ENCODE measurements around the gene UPF1.
"Not testable (repeated sequence)": the region's sequence is repeated elsewhere in the genome, so short reads cannot be mapped to it uniquely, and the experiment has no call there.

UPF1 gene

DNA sequence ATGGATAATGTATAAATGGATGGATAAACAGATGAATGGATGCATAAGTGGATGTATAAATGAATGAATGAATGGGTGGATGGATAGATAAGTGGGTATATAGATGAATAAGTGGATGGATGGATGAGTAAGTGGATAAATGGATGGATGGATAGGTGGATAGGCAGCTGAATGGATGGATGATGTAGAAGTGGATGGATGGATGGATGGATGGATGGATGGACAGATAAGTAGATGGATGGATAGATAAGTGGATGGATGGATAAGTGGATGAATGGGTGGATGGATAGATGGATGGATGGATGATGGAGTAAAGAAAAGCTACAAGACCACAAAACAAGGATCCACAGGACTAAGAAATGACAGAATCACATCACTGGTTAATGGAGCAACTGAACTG is 31.7 kb upstream of the UPF1 start:
- H3K4me1 ChIP-seq (ENCODE audit: control insufficient read depth, insufficient read depth, low read length, poor library complexity, severe bottlenecking), result peaks cover 5% of the 10 kb centered on the region
- no peak overlapping the region for H3K27ac ChIP-seq (ENCODE audit: low read depth, low read length, severe bottlenecking)
- no peak overlapping the region for H3K4me3 ChIP-seq (ENCODE audit: extremely low read depth, insufficient read depth, low read length, poor library complexity, severe bottlenecking)
- H3K36me3 ChIP-seq (ENCODE audit: control insufficient read depth, insufficient read depth, low read length), result no peaks in the 10 kb centered on the region
- no peaks in the 10 kb centered on the region for H3K9me3 ChIP-seq (ENCODE audit: control insufficient read depth, low read length)

- no peaks in the 10 kb centered on the region for H3K9me3 ChIP-seq (ENCODE audit: control insufficient read depth, low read length)
- WGBS, 2 experiments (ENCODE audit: insufficient coverage in 2 of 2), result 74 to 75% methylated on average over 7 to 10 of the region's 10 CpGs
- H3K4me1 ChIP-seq (ENCODE audit: control insufficient read depth, insufficient read depth, low read length, poor library complexity, severe bottlenecking), result peaks cover 2% of the 10 kb centered on the region
- H3K27ac ChIP-seq (ENCODE audit: low read depth, low read length, severe bottlenecking), result no peak overlapping the region
- no peak overlapping the region for H3K4me3 ChIP-seq (ENCODE audit: extremely low read depth, insufficient read depth, low read length, poor library complexity, severe bottlenecking)
- no peaks in the 10 kb centered on the region for H3K36me3 ChIP-seq (ENCODE audit: control insufficient read depth, insufficient read depth, low read length)
Observed at GRCh38 chr19:18800636-18801035, 31.1 kb upstream of the UPF1 start.

GRCh38 chr19:18802354-18802753 is 29.4 kb upstream of the UPF1 start:
- WGBS, 2 experiments (ENCODE audit: insufficient coverage in 2 of 2), result 55 to 60% methylated on average over 8 to 9 of the region's 11 CpGs
- Histone ChIP-seq H3K9me3 (ENCODE audit: control insufficient read depth, low read length) (no peaks in the 10 kb centered on the region), H3K36me3 (ENCODE audit: control insufficient read depth, insufficient read depth, low read length) (no peaks in the 10 kb centered on the region), H3K27ac (ENCODE audit: low read depth, low read length, severe bottlenecking) (no peak overlapping the region), H3K4me1 (ENCODE audit: control insufficient read depth, insufficient read depth, low read length, poor library complexity, severe bottlenecking) (no peaks in the 10 kb centered on the region), H3K4me3 (ENCODE audit: extremely low read depth, insufficient read depth, low read length, poor library complexity, severe bottlenecking) (no peak overlapping the region)

DNA sequence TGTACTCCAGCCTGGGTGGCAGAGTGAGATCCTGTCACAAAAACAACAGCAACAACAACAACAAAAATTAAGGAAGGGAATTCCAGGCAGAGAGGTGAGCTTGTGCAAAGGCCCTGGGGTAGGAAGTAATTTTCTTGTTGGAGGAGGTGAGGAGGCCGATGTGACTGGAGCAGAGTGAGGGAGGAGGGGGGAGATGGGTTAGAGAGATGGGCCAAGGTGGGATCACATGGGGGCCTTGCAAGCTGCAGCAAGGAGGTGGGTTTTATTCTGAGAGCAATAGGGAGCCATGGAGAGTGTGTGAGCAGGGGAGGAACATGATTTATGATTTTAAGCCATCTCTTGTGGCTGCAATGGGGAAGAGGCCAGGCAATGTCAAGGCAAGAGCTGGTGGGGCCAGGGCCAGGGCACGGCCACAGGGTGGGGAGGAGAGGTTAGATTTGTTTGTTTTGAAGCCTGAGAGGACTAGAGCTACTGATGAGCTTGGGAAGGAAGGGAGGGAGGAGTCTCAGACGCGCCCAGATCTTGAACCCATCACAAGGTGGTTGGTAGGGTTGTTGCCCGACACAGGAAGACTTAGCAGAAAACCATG is 28.1 kb upstream of the UPF1 start:
- Histone ChIP-seq H3K9me3 (ENCODE audit: control insufficient read depth, low read length) (no peaks in the 10 kb centered on the region), H3K4me3 (ENCODE audit: extremely low read depth, insufficient read depth, low read length, poor library complexity, severe bottlenecking) (no peak overlapping the region), H3K36me3 (ENCODE audit: control insufficient read depth, insufficient read depth, low read length) (no peaks in the 10 kb centered on the region), H3K4me1 (ENCODE audit: control insufficient read depth, insufficient read depth, low read length, poor library complexity, severe bottlenecking) (no peaks in the 10 kb centered on the region), H3K27ac (ENCODE audit: low read depth, low read length, severe bottlenecking) (no peak overlapping the region)
- WGBS, 2 experiments (ENCODE audit: insufficient coverage in 2 of 2), result 85 to 93% methylated on average over 5 of the region's 5 CpGs

DNA sequence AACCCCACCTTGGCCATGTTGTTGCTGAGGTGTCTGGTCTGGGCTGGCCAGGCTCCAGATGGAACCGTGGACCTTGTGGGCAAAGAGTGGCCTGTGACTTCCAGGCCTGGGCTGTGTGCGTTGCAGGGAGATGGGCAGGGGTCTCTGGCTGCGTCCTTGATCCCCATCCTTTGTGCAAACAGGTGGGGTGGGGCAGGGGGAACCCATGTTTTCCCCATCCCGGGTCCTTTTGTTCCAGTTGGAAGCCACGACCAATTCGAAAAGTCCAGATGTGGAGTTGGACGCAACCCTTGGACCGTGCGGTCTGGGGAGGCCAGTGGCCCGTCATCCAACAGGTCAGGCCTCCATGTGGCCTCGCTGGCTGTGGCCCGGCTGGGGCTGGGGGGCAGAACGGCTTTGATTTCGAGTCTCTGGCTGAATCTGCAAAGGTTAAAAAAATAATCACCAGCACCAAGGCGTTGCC is 27.6 kb upstream of the UPF1 start:
- no peak overlapping the region for H3K27ac ChIP-seq (ENCODE audit: low read depth, low read length, severe bottlenecking)
- H3K4me1 ChIP-seq (ENCODE audit: control insufficient read depth, insufficient read depth, low read length, poor library complexity, severe bottlenecking), result no peaks in the 10 kb centered on the region
- WGBS, 2 experiments (ENCODE audit: insufficient coverage in 2 of 2), result 93% methylated on average over 12 to 13 of the region's 15 CpGs
- H3K9me3 ChIP-seq (ENCODE audit: control insufficient read depth, low read length), result no peaks in the 10 kb centered on the region
- no peaks in the 10 kb centered on the region for H3K36me3 ChIP-seq (ENCODE audit: control insufficient read depth, insufficient read depth, low read length)
- no peak overlapping the region for H3K4me3 ChIP-seq (ENCODE audit: extremely low read depth, insufficient read depth, low read length, poor library complexity, severe bottlenecking)

GRCh38 chr19:18804643-18805042 is 27.1 kb upstream of the UPF1 start:
- Histone ChIP-seq H3K9me3 (ENCODE audit: control insufficient read depth, low read length) (no peaks in the 10 kb centered on the region), H3K4me3 (ENCODE audit: extremely low read depth, insufficient read depth, low read length, poor library complexity, severe bottlenecking) (no peak overlapping the region), H3K4me1 (ENCODE audit: control insufficient read depth, insufficient read depth, low read length, poor library complexity, severe bottlenecking) (no peaks in the 10 kb centered on the region), H3K27ac (ENCODE audit: low read depth, low read length, severe bottlenecking) (no peak overlapping the region), H3K36me3 (ENCODE audit: control insufficient read depth, insufficient read depth, low read length) (no peaks in the 10 kb centered on the region)
- WGBS, 2 experiments (ENCODE audit: insufficient coverage in 2 of 2), result 92 to 94% methylated on average over 8 of the region's 8 CpGs

DNA sequence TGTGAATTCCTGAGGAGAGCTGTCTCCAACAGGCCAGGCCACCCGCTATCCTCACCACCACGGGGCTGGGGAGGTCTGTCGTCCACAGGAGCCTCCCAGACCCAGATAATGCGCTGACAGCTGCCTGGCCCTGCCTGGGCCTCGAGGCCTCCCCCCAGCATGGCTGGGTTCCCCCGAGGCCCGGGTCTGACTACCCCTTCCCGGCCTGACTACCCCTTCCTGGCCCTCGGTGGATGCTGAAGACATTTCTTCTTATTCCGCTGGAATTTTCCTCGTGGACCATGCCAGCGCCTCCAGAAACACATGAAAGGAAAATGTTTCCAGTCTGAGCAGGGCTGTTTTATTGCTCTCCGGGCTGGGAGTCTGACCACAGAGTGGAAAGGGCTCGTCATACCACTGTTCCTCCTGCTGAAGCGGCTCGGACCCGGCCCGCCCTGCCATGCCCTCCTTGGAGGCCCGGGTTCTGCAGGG is 23.9 kb upstream of the UPF1 start:
- Histone ChIP-seq H3K36me3 (ENCODE audit: control insufficient read depth, insufficient read depth, low read length) (no peaks in the 10 kb centered on the region), H3K27ac (ENCODE audit: low read depth, low read length, severe bottlenecking) (peak overlapping the region; percentile 16), H3K4me3 (ENCODE audit: extremely low read depth, insufficient read depth, low read length, poor library complexity, severe bottlenecking) (no peak overlapping the region), H3K4me1 (ENCODE audit: control insufficient read depth, insufficient read depth, low read length, poor library complexity, severe bottlenecking) (no peaks in the 10 kb centered on the region), H3K9me3 (ENCODE audit: control insufficient read depth, low read length) (no peaks in the 10 kb centered on the region)
- 85 to 87% methylated on average over 17 to 19 of the region's 19 CpGs for WGBS, 2 experiments (ENCODE audit: insufficient coverage in 2 of 2)

DNA sequence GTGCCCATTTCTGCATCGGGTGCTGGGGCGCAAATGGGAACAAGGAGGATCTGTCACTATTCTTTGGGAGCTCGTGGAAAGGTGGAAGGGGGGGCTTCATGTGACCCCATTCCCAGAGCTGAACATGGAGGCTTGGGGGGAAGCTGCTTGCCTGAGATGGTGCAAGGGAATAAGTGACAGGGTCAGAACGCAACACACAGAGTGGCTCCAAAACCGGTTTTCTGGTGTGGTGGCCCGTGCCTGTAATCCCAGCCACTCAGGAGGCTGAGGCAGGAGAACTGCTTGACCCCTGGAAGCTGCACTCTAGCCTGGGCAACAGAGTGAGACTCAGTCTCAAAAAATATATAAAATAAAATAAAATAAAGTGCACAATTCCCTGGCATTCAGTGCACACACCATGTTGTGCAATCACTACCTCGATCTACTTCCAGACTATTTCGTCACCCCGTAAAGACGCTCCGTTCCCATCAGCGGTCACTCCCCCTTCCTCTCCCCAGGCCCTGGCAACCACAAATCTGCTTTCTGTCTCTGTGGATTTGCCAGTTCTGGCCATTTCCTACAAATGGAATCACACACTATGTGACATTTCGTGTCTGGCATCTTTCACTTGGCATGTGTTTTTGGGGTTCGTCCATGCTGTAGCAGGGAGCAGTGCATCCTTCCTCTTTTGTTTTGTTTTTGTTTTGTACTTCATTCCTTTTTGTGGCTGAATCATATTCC is 22.4 kb upstream of the UPF1 start:
- H3K9me3 ChIP-seq (ENCODE audit: control insufficient read depth, low read length), result no peaks in the 10 kb centered on the region
- H3K36me3 ChIP-seq (ENCODE audit: control insufficient read depth, insufficient read depth, low read length), result no peaks in the 10 kb centered on the region
- WGBS, 2 experiments (ENCODE audit: insufficient coverage in 2 of 2), result 79 to 84% methylated on average over 12 to 14 of the region's 14 CpGs
- H3K4me1 ChIP-seq (ENCODE audit: control insufficient read depth, insufficient read depth, low read length, poor library complexity, severe bottlenecking), result no peaks in the 10 kb centered on the region
- no peak overlapping the region for H3K4me3 ChIP-seq (ENCODE audit: extremely low read depth, insufficient read depth, low read length, poor library complexity, severe bottlenecking)
- no peak overlapping the region for H3K27ac ChIP-seq (ENCODE audit: low read depth, low read length, severe bottlenecking)

GRCh38 chr19:18811638-18812037 is 20.1 kb upstream of the UPF1 start:
- H3K27ac ChIP-seq (ENCODE audit: low read depth, low read length, severe bottlenecking); H3K4me3 ChIP-seq (ENCODE audit: extremely low read depth, insufficient read depth, low read length, poor library complexity, severe bottlenecking); H3K4me1 ChIP-seq (ENCODE audit: control insufficient read depth, insufficient read depth, low read length, poor library complexity, severe bottlenecking); H3K36me3 ChIP-seq (ENCODE audit: control insufficient read depth, insufficient read depth, low read length); H3K9me3 ChIP-seq (ENCODE audit: control insufficient read depth, low read length): not testable (repeated sequence)
- WGBS, 2 experiments (ENCODE audit: insufficient coverage in 2 of 2), result 83 to 87% methylated on average over 3 to 4 of the region's 5 CpGs

DNA sequence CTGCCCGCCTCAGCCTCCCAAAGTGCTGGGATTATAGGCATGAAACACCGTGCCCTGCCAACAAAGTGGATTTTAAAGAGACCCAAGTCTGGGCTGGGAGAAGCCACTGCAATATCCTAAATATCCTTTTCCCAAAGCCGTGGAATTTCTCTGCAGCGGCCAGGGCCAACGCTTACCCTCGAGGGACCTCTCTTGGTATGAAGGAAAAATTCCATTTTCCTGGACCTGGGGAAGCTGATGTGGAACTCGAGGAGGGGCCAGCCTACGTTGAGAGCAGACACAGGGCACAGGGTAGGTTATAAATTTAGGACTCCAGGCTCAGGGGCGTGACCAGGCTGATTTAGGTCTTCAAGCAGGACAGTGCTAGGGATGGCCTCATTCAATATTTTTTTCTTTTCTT is 17.7 kb upstream of the UPF1 start:
- 70 to 74% methylated on average over 4 to 9 of the region's 9 CpGs for WGBS, 2 experiments (ENCODE audit: insufficient coverage in 2 of 2)
- Histone ChIP-seq H3K9me3 (ENCODE audit: control insufficient read depth, low read length) (no peaks in the 10 kb centered on the region), H3K36me3 (ENCODE audit: control insufficient read depth, insufficient read depth, low read length) (no peaks in the 10 kb centered on the region), H3K4me1 (ENCODE audit: control insufficient read depth, insufficient read depth, low read length, poor library complexity, severe bottlenecking) (no peaks in the 10 kb centered on the region), H3K27ac (ENCODE audit: low read depth, low read length, severe bottlenecking) (no peak overlapping the region), H3K4me3 (ENCODE audit: extremely low read depth, insufficient read depth, low read length, poor library complexity, severe bottlenecking) (no peak overlapping the region)

DNA sequence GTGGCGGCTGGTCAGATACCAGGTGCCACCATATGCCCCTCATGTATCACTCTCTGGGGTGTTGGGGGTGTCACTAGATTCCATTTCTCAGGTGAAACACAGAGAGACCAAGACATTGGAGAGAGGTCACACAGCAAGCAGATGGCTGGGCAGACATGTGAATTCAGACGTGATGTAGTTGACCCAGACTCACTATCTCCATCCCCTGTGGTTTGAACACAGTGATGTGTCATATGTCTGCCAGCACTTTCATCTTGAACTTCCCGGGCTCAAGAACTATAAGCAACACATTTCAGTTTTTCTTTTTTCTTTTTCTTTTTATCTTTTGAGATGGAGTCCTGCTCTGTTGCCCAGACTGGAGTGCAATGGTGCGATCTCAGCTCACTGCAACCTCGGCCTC is 16.1 kb upstream of the UPF1 start:
- Histone ChIP-seq H3K4me3 (ENCODE audit: extremely low read depth, insufficient read depth, low read length, poor library complexity, severe bottlenecking) (no peak overlapping the region), H3K36me3 (ENCODE audit: control insufficient read depth, insufficient read depth, low read length) (no peaks in the 10 kb centered on the region), H3K9me3 (ENCODE audit: control insufficient read depth, low read length) (no peaks in the 10 kb centered on the region), H3K27ac (ENCODE audit: low read depth, low read length, severe bottlenecking) (no peak overlapping the region), H3K4me1 (ENCODE audit: control insufficient read depth, insufficient read depth, low read length, poor library complexity, severe bottlenecking) (no peaks in the 10 kb centered on the region)
- 93 to 96% methylated on average over 5 of the region's 5 CpGs for WGBS, 2 experiments (ENCODE audit: insufficient coverage in 2 of 2)
